ENCODE results near the gene USP46. TPM values are rescaled to one million over a fixed set of nuclear protein-coding genes. Genes with fewer than 3 reads are reported as not detected.

USP46 gene
- total and polyA plus RNA-seq, 2 of the 8 experiments (the other 6 are each of a cell fraction or from before 2014, with no cell fraction given): 10.6 to 62.4 TPM

- TF ChIP-seq CHD7 (IDR thresholded peaks at IDR 0.05; ENCODE audit: insufficient replicate concordance, low read length): no peak
- no peak for TF ChIP-seq SP2 (IDR thresholded peaks at IDR 0.05; ENCODE audit: low read length)
- no peak for TF ChIP-seq SIN3A (conservative IDR thresholded peaks at IDR 0.05 in 1 of 2, IDR thresholded peaks at IDR 0.05 in 1 of 2; ENCODE audit: low read depth in 1 of 2, low read length in 2 of 2)
These were observed 28.6 kb upstream of the USP46 start (continued) for GRCh38 chr4:52687696-52688095.
